22Rv1 (cell line): ENCODE data around the gene PALD1.

Source experiments
- H3K27ac ChIP-seq: fragments of 450-650 bp; 2 replicates; pipeline ENCODE4 v1.5.1; 2017
- CTCF ChIP-seq: fragments of 450-650 bp; IDR thresholded peaks from 2 replicates; pipeline ENCODE4 v1.5.1; 2017; ENCODE audit warnings: mild to moderate bottlenecking
- ZFX ChIP-seq: fragments of 450-650 bp; IDR thresholded peaks from 2 replicates; pipeline ENCODE4 v1.6.1; 2017; ENCODE audit warnings: antibody characterized with exemption, borderline replicate concordance

PALD1 gene

GRCh38 chr10:70532554-70533188 is 54.1 kb downstream of the PALD1 start:
- TF ChIP-seq ZFX: no peak
- TF ChIP-seq CTCF: no peak
- no peak overlapping the region for H3K27ac ChIP-seq

DNA sequence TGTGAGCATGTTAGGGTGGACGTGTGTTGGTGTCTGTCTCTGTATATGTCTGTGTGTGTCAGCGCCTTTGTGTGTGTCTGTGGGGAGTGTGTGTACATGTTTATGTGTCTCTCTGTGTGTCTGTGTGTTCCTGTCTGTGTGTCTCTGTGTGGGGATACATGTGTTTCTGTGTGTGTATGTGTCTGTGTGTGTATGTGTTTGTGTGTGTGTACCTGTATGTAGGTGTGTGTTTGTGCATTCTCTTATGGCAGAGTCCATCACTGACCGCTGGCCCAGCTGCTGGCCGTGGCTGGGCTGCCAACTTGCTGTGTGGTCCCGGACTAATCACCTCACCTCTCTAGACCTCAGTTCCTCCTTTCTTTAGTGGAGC is 54.6 kb downstream of the PALD1 start:
- TF ChIP-seq ZFX (no peak), CTCF (no peak)
- no peak overlapping the region for H3K27ac ChIP-seq

GRCh38 chr10:70534281-70534680 is 55.7 kb downstream of the PALD1 start:
- H3K27ac ChIP-seq: no peak overlapping the region
- TF ChIP-seq ZFX (no peak), CTCF (no peak)

DNA sequence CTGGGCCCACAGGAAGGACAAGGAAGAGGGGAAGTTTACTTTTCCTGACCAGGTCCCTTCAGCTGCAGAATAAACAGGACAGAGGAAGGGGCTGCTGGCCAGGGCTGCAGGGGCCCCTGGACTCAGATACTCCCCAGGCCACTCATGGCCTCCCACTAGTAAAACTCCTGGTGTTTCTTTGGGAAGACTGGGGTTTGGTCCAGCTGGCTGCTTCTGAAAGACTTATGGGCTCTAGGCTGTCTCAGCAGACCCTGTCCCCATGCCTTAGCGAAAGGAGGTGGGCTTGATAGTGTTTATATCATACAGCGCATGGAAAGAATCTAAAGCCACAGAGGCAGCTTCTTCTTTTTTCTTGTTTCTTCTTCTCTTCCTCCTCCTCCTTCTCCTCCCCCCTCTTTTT is 56.4 kb downstream of the PALD1 start:
- no peak overlapping the region for H3K27ac ChIP-seq
- TF ChIP-seq ZFX (no peak), CTCF (no peak)

GRCh38 chr10:70535451-70535850 is 56.9 kb downstream of the PALD1 start:
- H3K27ac ChIP-seq: no peak overlapping the region
- TF ChIP-seq CTCF (no peak), ZFX (no peak)

- TF ChIP-seq CTCF: peak; percentile 28
- TF ChIP-seq ZFX: no peak
- H3K27ac ChIP-seq: no peak overlapping the region
Observed at GRCh38 chr10:70536196-70536861, 57.8 kb downstream of the PALD1 start.

DNA sequence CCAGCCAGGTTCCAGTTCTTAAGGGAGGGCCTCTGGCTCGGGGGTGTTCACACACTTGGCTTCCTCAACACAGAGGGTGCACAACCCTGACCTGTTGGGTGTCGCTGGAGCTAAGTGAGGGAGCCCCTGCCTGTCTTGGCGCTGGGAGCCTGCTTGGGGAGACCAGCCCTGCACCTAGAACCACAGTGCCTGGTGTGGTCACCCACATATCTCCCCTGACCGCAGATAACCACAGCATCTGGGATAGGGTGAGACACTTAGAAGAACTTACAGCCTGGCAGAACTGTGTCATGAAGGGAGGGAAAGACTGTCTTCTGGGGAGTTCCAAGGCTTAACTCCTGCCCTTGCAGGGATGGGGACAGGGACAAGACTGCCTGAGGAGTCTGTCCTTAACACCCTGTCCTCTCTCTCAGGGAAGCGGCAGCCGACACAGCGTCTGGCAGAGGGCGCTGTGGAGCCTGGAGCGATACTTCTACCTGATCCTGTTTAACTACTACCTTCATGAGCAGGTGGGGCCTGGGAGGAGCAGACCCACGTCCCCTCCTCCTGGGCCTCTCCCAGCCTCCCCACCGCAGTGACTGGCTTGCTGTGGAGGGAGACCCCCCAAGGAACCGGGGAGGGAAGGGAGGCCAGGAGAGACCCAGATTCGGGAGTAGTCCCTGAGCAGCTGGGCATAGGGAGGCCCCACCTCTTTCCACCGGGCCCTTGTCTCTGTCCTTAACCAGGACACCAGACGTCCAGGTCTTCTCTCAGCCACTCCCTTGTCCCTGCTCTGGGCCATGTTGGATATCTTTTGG is 59.0 kb downstream of the PALD1 start:
- TF ChIP-seq ZFX (no peak), CTCF (peak; percentile 86)
- H3K27ac ChIP-seq: no peak overlapping the region
